ENCODE data around the gene FGFR3. TPM values are rescaled to one million over a fixed set of nuclear protein-coding genes. Genes with fewer than 3 reads are reported as not detected.

The FGFR3 gene
- total RNA-seq, 3 donors from 2014 or later (not counting 1 experiment from before 2014, with no cell fraction given) = not detected

GRCh38 chr4:1749370-1749769 lies 43.7 kb upstream of the FGFR3 start:
- no peak for ATAC-seq
- no peak for TF ChIP-seq CTCF (IDR thresholded peaks at IDR 0.05)
- Histone ChIP-seq H3K27ac (ENCODE audit: low read length) (no peak overlapping the region), H3K27me3 (ENCODE audit: control insufficient read depth, insufficient read depth, low read length) (no peaks in the 10 kb centered on the region), H3K9me3 (ENCODE audit: control insufficient read depth, insufficient read depth, low read length) (no peaks in the 10 kb centered on the region), H3K4me3 (ENCODE audit: low read length) (no peak overlapping the region), H3K36me3 (ENCODE audit: control insufficient read depth, insufficient read depth, low read length) (no peaks in the 10 kb centered on the region), H3K4me1 (ENCODE audit: control insufficient read depth, insufficient read depth, low read length) (peaks cover 27% of the 10 kb centered on the region)
- Mint-ChIP-seq H3K36me3 (no peaks in the 10 kb centered on the region), H3K27ac (no peak overlapping the region), H3K27me3 (ENCODE audit: low read depth in 2 of 2) (no peaks in the 10 kb centered on the region), H3K4me1 (no peaks in the 10 kb centered on the region), H3K9me3 (no peaks in the 10 kb centered on the region), H3K4me3 (no peak overlapping the region)
- no peak for DNase-seq
- intact Hi-C loops (cut with micrococcal nuclease) = loop anchor here (10.0 kb wide), 1 partner anchor 65 kb away; no protein-coding TSS in a partner anchor
- 96% methylated on average over 1 of the region's 3 CpGs for WGBS (ENCODE audit: insufficient coverage)

- peaks cover 27% of the 10 kb centered on the region for H3K4me1 ChIP-seq (ENCODE audit: control insufficient read depth, insufficient read depth, low read length)
- H3K27ac Mint-ChIP-seq = no peak overlapping the region
- no peak overlapping the region for H3K27ac ChIP-seq (ENCODE audit: low read length)
- DNase-seq = no peak
- H3K36me3 Mint-ChIP-seq = no peaks in the 10 kb centered on the region
- no peaks in the 10 kb centered on the region for H3K4me1 Mint-ChIP-seq
- H3K9me3 ChIP-seq (ENCODE audit: control insufficient read depth, insufficient read depth, low read length) = no peaks in the 10 kb centered on the region
- no peak for TF ChIP-seq CTCF (IDR thresholded peaks at IDR 0.05)
- WGBS (ENCODE audit: insufficient coverage) = 90% methylated on average over 12 of the region's 14 CpGs
- H3K27me3 ChIP-seq (ENCODE audit: control insufficient read depth, insufficient read depth, low read length) = no peaks in the 10 kb centered on the region
- no peak overlapping the region for H3K4me3 ChIP-seq (ENCODE audit: low read length)
- H3K27me3 Mint-ChIP-seq (ENCODE audit: low read depth in 2 of 2) = no peaks in the 10 kb centered on the region
- H3K9me3 Mint-ChIP-seq = no peaks in the 10 kb centered on the region
- no peak overlapping the region for H3K4me3 Mint-ChIP-seq
- H3K36me3 ChIP-seq (ENCODE audit: control insufficient read depth, insufficient read depth, low read length) = no peaks in the 10 kb centered on the region
- ATAC-seq = no peak
- intact Hi-C loops (cut with micrococcal nuclease) = loop anchor here (10.0 kb wide), 1 partner anchor 65 kb away; no protein-coding TSS in a partner anchor
Observed at GRCh38 chr4:1749826-1750225, 43.3 kb upstream of the FGFR3 start.

- ATAC-seq (no peak), DNase-seq (no peak)
- 93% methylated on average over 13 of the region's 18 CpGs for WGBS (ENCODE audit: insufficient coverage)
Observed at GRCh38 chr4:1750381-1751154, 42.5 kb upstream of the FGFR3 start.

More at GRCh38 chr4:1750381-1751154, 42.5 kb upstream of the FGFR3 start:
- Mint-ChIP-seq H3K9me3 (no peaks in the 10 kb centered on the region), H3K36me3 (no peaks in the 10 kb centered on the region), H3K4me1 (no peaks in the 10 kb centered on the region), H3K4me3 (no peak overlapping the region), H3K27ac (no peak overlapping the region), H3K27me3 (ENCODE audit: low read depth in 2 of 2) (no peaks in the 10 kb centered on the region)
- Histone ChIP-seq H3K27me3 (ENCODE audit: control insufficient read depth, insufficient read depth, low read length) (no peaks in the 10 kb centered on the region), H3K36me3 (ENCODE audit: control insufficient read depth, insufficient read depth, low read length) (no peaks in the 10 kb centered on the region), H3K4me3 (ENCODE audit: low read length) (no peak overlapping the region), H3K4me1 (ENCODE audit: control insufficient read depth, insufficient read depth, low read length) (peaks cover 27% of the 10 kb centered on the region), H3K27ac (ENCODE audit: low read length) (no peak overlapping the region), H3K9me3 (ENCODE audit: control insufficient read depth, insufficient read depth, low read length) (no peaks in the 10 kb centered on the region)
- intact Hi-C loops (cut with micrococcal nuclease) = no loop called here
- no peak for TF ChIP-seq CTCF (IDR thresholded peaks at IDR 0.05)
